PC-3 (cell line): ENCODE data around the gene TAF6. TPM values are rescaled to one million over a fixed set of nuclear protein-coding genes. Genes with fewer than 3 reads are reported as not detected.

Source experiments
- ATAC-seq: fragments of 200-7000 bp; cut with Tn5 transposase; 2 replicates; pipeline ENCODE4 v1.9.1; 2020; ENCODE audit warnings: mild to moderate bottlenecking, moderate library complexity
- BruUV-seq: library from RNA; stranded (reverse); fragments of 400-500 nt; replicated peaks from 2 replicates; lab custom pipeline; 2021; lab: Mats Ljungman, UMichigan
- CTCF ChIA-PET: fragments of 300-600 bp; sonication (Branson Sonifier 250); formaldehyde crosslinking; loops from one replicate; lab custom pipeline; 2022; ENCODE audit warnings: antibody characterized with exemption; lab: Charles Lee
- POLR2A ChIA-PET: fragments of 300-600 bp; sonication (Branson Sonifier 250); formaldehyde crosslinking; loops from one replicate; lab custom pipeline; 2022; ENCODE audit warnings: antibody characterized with exemption; ENCODE audit not compliant: unreplicated experiment; lab: Charles Lee
- DNase-seq: peaks from one replicate; pipeline ENCODE4 v3.0.0-alpha.2; 2015
- H2AFZ ChIP-seq: fragments of 300-600 bp; sonication (generic); 2 replicates; pipeline ENCODE4 v1.6.0; 2016; ENCODE audit warnings: antibody characterized with exemption, low read length
- H3F3A ChIP-seq: fragments of 300-600 bp; sonication (generic); one replicate; pipeline ENCODE4 v1.6.0; 2017; ENCODE audit warnings: antibody characterized with exemption, low read length, control low read depth, mild to moderate bottlenecking; ENCODE audit not compliant: unreplicated experiment
- H3K27ac ChIP-seq: fragments of 300-600 bp; sonication (generic); 2 replicates; pipeline ENCODE4 v1.5.1; 2016; ENCODE audit warnings: mild to moderate bottlenecking, low read length
- H3K27me3 ChIP-seq: fragments of 300-600 bp; sonication (generic); 2 replicates; pipeline ENCODE4 v1.6.1; 2016; ENCODE audit warnings: low read length, mixed read lengths
- H3K36me3 ChIP-seq: fragments of 300-600 bp; sonication (generic); 2 replicates; pipeline ENCODE4 v1.6.1; 2016; ENCODE audit warnings: low read depth, mixed run types, low read length, mixed read lengths
- H3K4me1 ChIP-seq: fragments of 300-600 bp; sonication (generic); 2 replicates; pipeline ENCODE4 v1.5.1; 2016; ENCODE audit warnings: low read length; ENCODE audit not compliant: insufficient read depth
- H3K4me2 ChIP-seq: fragments of 300-600 bp; sonication (generic); 2 replicates; pipeline ENCODE4 v1.6.0; 2016; ENCODE audit warnings: low read length
- H3K4me3 ChIP-seq: fragments of 300-600 bp; sonication (generic); 2 replicates; pipeline ENCODE4 v1.5.1; 2016; ENCODE audit warnings: mild to moderate bottlenecking, low read length, mixed read lengths
- H3K79me2 ChIP-seq: fragments of 300-600 bp; sonication (generic); 2 replicates; pipeline ENCODE4 v1.6.1; 2017; ENCODE audit warnings: low read length, mixed read lengths
- H3K9ac ChIP-seq: fragments of 300-600 bp; sonication (generic); 2 replicates; pipeline ENCODE4 v1.6.0; 2016; ENCODE audit warnings: mild to moderate bottlenecking, low read length
- H3K9me2 ChIP-seq: fragments of 300-600 bp; sonication (generic); replicated peaks from 2 replicates; pipeline ENCODE4 v1.6.1; 2016; ENCODE audit warnings: mixed run types, low read length, mixed read lengths
- H3K9me3 ChIP-seq: fragments of 300-600 bp; sonication (generic); 2 replicates; pipeline ENCODE4 v1.6.1; 2016; ENCODE audit warnings: low read length, mixed read lengths
- H4K20me1 ChIP-seq: fragments of 300-600 bp; sonication (generic); 2 replicates; pipeline ENCODE4 v1.6.1; 2016; ENCODE audit warnings: low read length, mixed read lengths
- EZH2 ChIP-seq: fragments of 300-600 bp; sonication (generic); IDR thresholded peaks from one replicate; pipeline ENCODE4 v1.6.1; 2017; ENCODE audit warnings: antibody characterized with exemption, mild to moderate bottlenecking, low read length; ENCODE audit not compliant: unreplicated experiment
- EZH2phosphoT487 ChIP-seq: fragments of 300-600 bp; sonication (generic); IDR thresholded peaks from 2 replicates; pipeline ENCODE4 v1.6.1; 2018; ENCODE audit warnings: mild to moderate bottlenecking, antibody characterized with exemption, low read length, borderline replicate concordance
- intact Hi-C: fragments of 100-400 bp; cut with micrococcal nuclease; formaldehyde crosslinking; loops from 2 replicates; pipeline ENCODE4 v1.9.0; 2023
- total RNA-seq: library from RNA; depleted of rRNA; stranded (reverse); fragments of >200 nt; gene quantifications from 2 replicates; pipeline ENCODE4 v1.2.3, GENCODE V29; 2014
- TF ChIP-seq, protein P1 (sequence below): fragments of 300-600 bp; sonication (generic); conservative IDR thresholded peaks from 2 replicates; pipeline ENCODE4 v1.5.1; 2017; ENCODE audit warnings: antibody characterized with exemption, low read depth, mild to moderate bottlenecking, low read length

TAF6 gene
- total RNA-seq, 1 experiment from 2014 or later, result 58.6 TPM

DNA sequence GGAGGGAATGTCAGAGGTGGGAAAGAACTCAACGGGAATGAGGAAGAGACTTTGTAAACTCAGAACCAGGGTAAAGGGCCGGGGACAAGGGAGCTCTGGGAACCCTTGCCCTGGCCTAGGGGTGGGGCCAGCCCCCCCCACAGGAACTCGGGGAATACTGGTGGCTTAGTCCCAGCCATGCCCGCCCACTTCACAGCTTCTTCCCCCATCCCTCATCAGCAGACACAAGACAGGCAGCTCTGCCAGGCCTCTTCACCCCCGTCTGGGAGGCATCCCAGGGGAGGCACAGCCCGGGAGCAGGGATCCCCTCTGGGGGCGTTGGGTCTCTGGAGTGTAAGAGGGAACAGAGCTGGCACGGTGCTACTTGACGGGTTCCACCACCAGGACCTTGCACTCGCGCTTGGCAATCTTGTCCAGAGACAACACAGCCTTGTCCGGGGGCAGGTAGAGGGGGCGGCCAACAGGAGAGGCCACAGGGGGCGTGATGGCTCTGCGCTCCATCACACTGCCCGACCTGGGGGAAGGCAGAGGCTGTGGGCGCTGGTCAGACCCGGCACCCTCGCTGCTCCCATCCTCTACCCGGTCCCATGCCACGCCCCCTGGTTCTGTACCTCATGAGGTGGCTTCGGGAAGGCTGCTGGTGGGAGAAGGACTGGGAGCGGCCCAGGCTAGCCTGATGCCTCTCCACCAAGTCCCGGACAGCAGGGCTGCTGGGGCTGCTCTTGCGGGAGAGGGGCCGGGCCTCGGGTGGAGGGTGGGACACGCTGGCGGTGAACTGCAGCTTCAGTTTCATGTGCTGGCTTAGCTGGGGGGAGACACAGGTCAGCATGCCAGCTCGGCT, 35.7 kb upstream of the TAF6 start:
- no peaks in the 10 kb centered on the region for H3K9me3 ChIP-seq
- H3K9ac ChIP-seq, result no peak overlapping the region
- H3K36me3 ChIP-seq, result peaks cover 10% of the 10 kb centered on the region; the same call in 1 of the 2 replicates
- no peak overlapping the region for H3K4me2 ChIP-seq
- intact Hi-C loops, result no loop called here
- peaks cover 19% of the 10 kb centered on the region for H3K4me1 ChIP-seq
- ChIA-PET POLR2A (interaction anchor here (0.6 kb wide), 1 partner anchor 34 kb away, joined by 5 read pairs; no protein-coding TSS in a partner anchor), CTCF (no interaction called here)
- peaks cover 40% of the 10 kb centered on the region for H3K79me2 ChIP-seq
- H3K27ac ChIP-seq, result no peak overlapping the region
- no peak overlapping the region for H3K4me3 ChIP-seq
- BruUV-seq, result no TSS peak
- H4K20me1 ChIP-seq, result peaks cover 6% of the 10 kb centered on the region; the same call in 1 of the 2 replicates
- no peaks in the 10 kb centered on the region for H3F3A ChIP-seq
- H3K9me2 ChIP-seq, result no peaks in the 10 kb centered on the region
- no peaks in the 10 kb centered on the region for H3K27me3 ChIP-seq
- TF ChIP-seq, protein P1, sequence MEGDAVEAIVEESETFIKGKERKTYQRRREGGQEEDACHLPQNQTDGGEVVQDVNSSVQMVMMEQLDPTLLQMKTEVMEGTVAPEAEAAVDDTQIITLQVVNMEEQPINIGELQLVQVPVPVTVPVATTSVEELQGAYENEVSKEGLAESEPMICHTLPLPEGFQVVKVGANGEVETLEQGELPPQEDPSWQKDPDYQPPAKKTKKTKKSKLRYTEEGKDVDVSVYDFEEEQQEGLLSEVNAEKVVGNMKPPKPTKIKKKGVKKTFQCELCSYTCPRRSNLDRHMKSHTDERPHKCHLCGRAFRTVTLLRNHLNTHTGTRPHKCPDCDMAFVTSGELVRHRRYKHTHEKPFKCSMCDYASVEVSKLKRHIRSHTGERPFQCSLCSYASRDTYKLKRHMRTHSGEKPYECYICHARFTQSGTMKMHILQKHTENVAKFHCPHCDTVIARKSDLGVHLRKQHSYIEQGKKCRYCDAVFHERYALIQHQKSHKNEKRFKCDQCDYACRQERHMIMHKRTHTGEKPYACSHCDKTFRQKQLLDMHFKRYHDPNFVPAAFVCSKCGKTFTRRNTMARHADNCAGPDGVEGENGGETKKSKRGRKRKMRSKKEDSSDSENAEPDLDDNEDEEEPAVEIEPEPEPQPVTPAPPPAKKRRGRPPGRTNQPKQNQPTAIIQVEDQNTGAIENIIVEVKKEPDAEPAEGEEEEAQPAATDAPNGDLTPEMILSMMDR, result no peak
- TF ChIP-seq EZH2phosphoT487, result no peak
- TF ChIP-seq EZH2, result no peak
- no peak overlapping the region for H2AFZ ChIP-seq
- ATAC-seq, result no peak
- no peak for DNase-seq

DNA sequence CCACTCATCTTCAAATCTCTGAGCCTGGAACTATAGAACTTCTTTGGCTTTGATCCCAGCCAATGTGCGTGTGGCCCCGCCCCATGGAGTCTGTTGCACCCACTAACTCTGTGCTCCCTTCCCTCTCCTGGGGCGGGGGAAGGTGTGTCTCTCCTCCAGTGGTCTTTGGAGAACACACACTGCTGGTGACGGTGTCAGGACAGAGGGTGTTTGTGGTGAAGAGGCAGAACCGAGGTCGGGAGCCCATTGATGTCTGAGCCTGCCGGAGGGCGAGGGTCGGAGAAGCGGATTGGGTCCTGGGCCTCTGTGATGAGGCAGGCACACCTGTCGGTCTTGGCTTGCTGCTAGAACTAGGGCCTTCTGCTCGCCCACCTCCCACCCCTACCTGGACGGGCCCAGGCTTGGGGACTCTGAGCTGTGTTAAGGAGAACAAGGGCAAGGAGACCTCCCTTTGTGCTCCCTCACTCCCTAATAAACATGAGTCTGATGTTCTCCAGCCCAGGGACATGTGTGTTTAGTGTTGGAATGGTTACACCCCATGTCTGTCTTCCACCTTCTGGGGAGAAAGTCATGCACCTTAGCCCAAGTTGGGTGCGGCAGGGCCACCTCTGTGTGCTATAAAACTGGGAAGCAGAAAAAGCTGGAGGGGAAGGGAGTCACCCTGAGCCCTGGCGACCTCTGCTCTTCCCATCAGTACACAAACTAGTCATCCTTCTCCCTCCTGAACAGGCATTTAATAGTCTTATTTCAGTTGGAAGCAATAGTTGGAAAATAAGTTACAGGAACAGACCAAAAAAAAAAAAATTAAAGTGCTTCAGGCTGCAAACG, 34.8 kb upstream of the TAF6 start:
- CTCF ChIA-PET, result no interaction called here

More for the DNA sequence above, 34.8 kb upstream of the TAF6 start:
- H3K9me2 ChIP-seq, result no peaks in the 10 kb centered on the region
- POLR2A ChIA-PET, result no interaction called here
- no peak overlapping the region for H3K4me2 ChIP-seq
- no peaks in the 10 kb centered on the region for H3K27me3 ChIP-seq
- H3F3A ChIP-seq, result no peaks in the 10 kb centered on the region
- peaks cover 10% of the 10 kb centered on the region; the same call in 1 of the 2 replicates for H3K36me3 ChIP-seq
- intact Hi-C loops, result no loop called here
- no peak overlapping the region for H2AFZ ChIP-seq
- no peak overlapping the region for H3K9ac ChIP-seq
- H3K79me2 ChIP-seq, result peaks cover 49% of the 10 kb centered on the region
- H3K27ac ChIP-seq, result no peak overlapping the region
- ATAC-seq, result no peak
- no peak overlapping the region for H3K4me3 ChIP-seq
- BruUV-seq, result no TSS peak
- DNase-seq, result no peak
- no peaks in the 10 kb centered on the region for H3K9me3 ChIP-seq
- peaks cover 6% of the 10 kb centered on the region; the same call in 1 of the 2 replicates for H4K20me1 ChIP-seq
- TF ChIP-seq, protein P1, result no peak
- no peak for TF ChIP-seq EZH2phosphoT487
- no peak for TF ChIP-seq EZH2
- peaks cover 21% of the 10 kb centered on the region for H3K4me1 ChIP-seq
